Peyer's patch (tissue), 4 donors: ENCODE results near the gene ZSWIM5.

Source experiments
- CTCF ChIP-seq, 6 experiments: fragments of 450-650 bp in 4 of 6; fragments of 200-600 bp in 2 of 6; sonication (generic) in 1 of 6; IDR thresholded peaks; one replicate each; pipeline ENCODE4 v1.5.1; 2017 to 2019; ENCODE audit warnings: antibody characterized with exemption in 6 of 6, mild to moderate bottlenecking in 3 of 6, moderate library complexity in 1 of 6
- POLR2A ChIP-seq, 2 donors: fragments of 450-650 bp; IDR thresholded peaks; one replicate each; pipeline ENCODE4 v1.5.1; 2017; ENCODE audit warnings: antibody characterized with exemption in 2 of 2, mild to moderate bottlenecking in 2 of 2, moderate library complexity in 2 of 2

- TF ChIP-seq CTCF (IDR thresholded peaks at IDR 0.05) (no peak), POLR2A (IDR thresholded peaks at IDR 0.05) (no peak)
Measured at GRCh38 chr1:45112661-45113060, 93.7 kb downstream of the ZSWIM5 start.
